Measurements from ENCODE around the gene SLC9A9. TPM values are rescaled to one million over a fixed set of nuclear protein-coding genes. Genes with fewer than 3 reads are reported as not detected.

SLC9A9 gene
- total and polyA plus RNA-seq, 2 of the 8 experiments (the other 6 are each of a cell fraction or from before 2014, with no cell fraction given): 0.48 to 1.1 TPM

DNA sequence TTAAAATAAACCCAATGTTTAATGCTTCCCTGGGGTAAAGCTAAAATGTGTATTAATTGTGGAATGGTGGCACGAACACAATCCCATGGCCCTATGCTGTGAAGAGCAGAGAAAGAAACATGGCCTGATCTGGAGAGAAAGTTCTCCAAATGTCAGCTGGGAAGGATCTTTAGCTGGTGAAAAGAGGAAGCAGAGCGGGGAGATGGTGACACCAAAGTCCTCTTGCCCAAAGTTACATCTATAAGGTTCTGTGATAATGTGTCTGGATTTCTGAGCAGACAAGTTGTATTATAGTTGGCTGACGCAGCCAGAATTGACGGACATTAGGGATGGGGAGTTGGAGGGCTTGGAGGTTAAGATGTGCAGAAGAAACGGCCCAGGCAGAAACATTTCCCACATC, 532.5 kb downstream of the SLC9A9 start:
- Histone ChIP-seq H3K27ac (ENCODE audit: low read depth, low read length) (no peak overlapping the region), H2AK5ac (ENCODE audit: low read depth, low read length) (no peak overlapping the region), H3K14ac (ENCODE audit: insufficient read length) (no peak overlapping the region), H3K18ac (ENCODE audit: extremely low read depth, low read length) (no peak overlapping the region), H3K4ac (replicated peaks; ENCODE audit: insufficient read length, low read depth, low read length) (no peak overlapping the region), H2BK20ac (ENCODE audit: low read length) (no peak overlapping the region), H2BK15ac (ENCODE audit: low read length) (no peak overlapping the region), H3K4me1 (replicated peaks in 1 of 4; ENCODE audit: control insufficient read depth in 3 of 4, insufficient read depth in 4 of 4, low read length in 3 of 4) (no peaks in the 10 kb centered on the region), H3K79me1 (ENCODE audit: low read depth, low read length) (no peaks in the 10 kb centered on the region), H2BK5ac (ENCODE audit: low read depth, low read length) (no peak overlapping the region), H3K4me2 (ENCODE audit: insufficient read depth in 1 of 2, low read depth in 2 of 2, low read length in 2 of 2) (no peak overlapping the region), H3K23ac (ENCODE audit: insufficient read length) (no peak overlapping the region), H2BK120ac (replicated peaks; ENCODE audit: low read depth, low read length) (no peak overlapping the region), H4K91ac (replicated peaks; ENCODE audit: insufficient read length, low read length) (no peak overlapping the region), H3K79me2 (ENCODE audit: control insufficient read depth in 1 of 2, insufficient read depth in 2 of 2, low read length in 2 of 2) (no peaks in the 10 kb centered on the region), H2BK12ac (ENCODE audit: low read depth, low read length) (no peak overlapping the region), H4K5ac (ENCODE audit: insufficient read length, low read depth, low read length) (no peak overlapping the region), H3K9me3 (ENCODE audit: insufficient read depth in 2 of 2, low read depth in 1 of 2, low read length in 1 of 2) (no peaks in the 10 kb centered on the region), H2AFZ (ENCODE audit: low read length) (no peak overlapping the region), H4K20me1 (replicated peaks in 1 of 2; ENCODE audit: control insufficient read depth in 1 of 2, insufficient read depth in 2 of 2, low read length in 2 of 2) (no peaks in the 10 kb centered on the region), H3K36me3 (ENCODE audit: control insufficient read depth in 2 of 4, insufficient read depth in 4 of 4, low read length in 3 of 4) (no peaks in the 10 kb centered on the region), H3K4me3 (ENCODE audit: extremely low read depth in 1 of 4, insufficient read depth in 2 of 4, low read depth in 3 of 4, low read length in 4 of 4) (no peak overlapping the region), H3K56ac (replicated peaks; ENCODE audit: insufficient read length, low read depth, low read length) (no peak overlapping the region), H3K9ac (replicated peaks in 1 of 4; ENCODE audit: extremely low read depth in 1 of 4, low read depth in 3 of 4, low read length in 3 of 4) (no peak overlapping the region), H3K23me2 (ENCODE audit: low read depth, low read length) (no peaks in the 10 kb centered on the region), H4K8ac (ENCODE audit: extremely low read depth, insufficient read depth, low read length) (no peak overlapping the region), H3K27me3 (replicated peaks in 1 of 4; ENCODE audit: control insufficient read depth in 3 of 4, extremely low read depth in 1 of 4, insufficient read depth in 3 of 4, low read length in 3 of 4) (no peaks in the 10 kb centered on the region)
- POLR2A ChIA-PET (ENCODE audit: partially characterized antibody): no interaction called here
- FAIRE-seq (no peak), DNase-seq (ENCODE audit: low read depth in 1 of 2, low spot score in 2 of 2) (no peak)
- WGBS, 2 experiments (ENCODE audit: extremely low coverage in 1 of 2, insufficient coverage in 1 of 2, insufficient read length in 1 of 2, insufficient replicate concordance in 2 of 2, low coverage in 1 of 2, low lambda C conversion rate in 2 of 2, missing lambda C conversion rate in 1 of 2): 80% methylated on average over 5 of the region's 5 CpGs; no CpG with 5 or more reads in 1 of the 2 experiments
- TF ChIP-seq KDM5A (IDR thresholded peaks at IDR 0.05; ENCODE audit: low read length): no peak
- CTCF ChIA-PET (ENCODE audit: partially characterized antibody): interaction anchor here (1.2 kb wide), 1 partner anchor 9 kb away, joined by 4 read pairs; no protein-coding TSS in a partner anchor
